WTC11 (cell line): ENCODE measurements around the gene CDH3.

Source experiments
- SMAD3 ChIP-seq: sonication (generic); formaldehyde crosslinking; IDR thresholded peaks from 2 replicates; pipeline ENCODE4 v1.8.0; 2022; ENCODE audit warnings: missing genetic modification reagents, mild to moderate bottlenecking, borderline replicate concordance
- TEAD1 ChIP-seq: sonication (generic); formaldehyde crosslinking; IDR thresholded peaks from 2 replicates; pipeline ENCODE4 v1.8.0; 2022; ENCODE audit warnings: mild to moderate bottlenecking, missing genetic modification reagents
- ZNF138 ChIP-seq: sonication (generic); formaldehyde crosslinking; conservative IDR thresholded peaks from 2 replicates; pipeline ENCODE4 v1.8.1; 2022; ENCODE audit warnings: mild to moderate bottlenecking, moderate library complexity, missing genetic modification reagents
- ZNF317 ChIP-seq: sonication (generic); formaldehyde crosslinking; IDR thresholded peaks from 2 replicates; pipeline ENCODE4 v1.8.1; 2023; ENCODE audit warnings: low read depth, mild to moderate bottlenecking, moderate library complexity, missing genetic modification reagents, borderline replicate concordance
- ZNF423 ChIP-seq: fragments of 250-450 bp; sonication (Bioruptor Pico); IDR thresholded peaks from 2 replicates; pipeline ENCODE4 v2.1.2; 2022; ENCODE audit warnings: mild to moderate bottlenecking, moderate library complexity
- TF ChIP-seq, protein P1 (sequence below): fragments of 200-600 bp; IDR thresholded peaks from 2 replicates; pipeline ENCODE4 v1.8.0; 2022; ENCODE audit warnings: antibody characterized with exemption
- TF ChIP-seq, protein P2 (sequence below): sonication (generic); formaldehyde crosslinking; IDR thresholded peaks from 2 replicates; pipeline ENCODE4 v1.8.1; 2023; ENCODE audit warnings: mild to moderate bottlenecking, missing genetic modification reagents, moderate library complexity
- TF ChIP-seq, protein P3 (sequence below): sonication (generic); formaldehyde crosslinking; IDR thresholded peaks from 2 replicates; pipeline ENCODE4 v1.8.1; 2022; ENCODE audit warnings: low read depth, mild to moderate bottlenecking, moderate library complexity, missing genetic modification reagents, borderline replicate concordance
- TF ChIP-seq, protein P4 (sequence below): sonication (generic); formaldehyde crosslinking; IDR thresholded peaks from 2 replicates; pipeline ENCODE4 v1.8.1; 2022; ENCODE audit warnings: mild to moderate bottlenecking, moderate library complexity, missing genetic modification reagents
- TF ChIP-seq, protein P5 (sequence below): sonication (generic); formaldehyde crosslinking; conservative IDR thresholded peaks from 2 replicates; pipeline ENCODE4 v1.8.1; 2023; ENCODE audit warnings: mild to moderate bottlenecking, low read depth, missing genetic modification reagents, moderate library complexity
- TF ChIP-seq, protein P6 (sequence below): fragments of 250-450 bp; sonication (Bioruptor Pico); IDR thresholded peaks from 2 replicates; pipeline ENCODE4 v1.9.0; 2021; ENCODE audit warnings: mild to moderate bottlenecking
- TF ChIP-seq, protein P7 (sequence below): fragments of 250-450 bp; sonication (Bioruptor Pico); IDR thresholded peaks from 2 replicates; pipeline ENCODE4 v2.1.2; 2022; ENCODE audit warnings: mild to moderate bottlenecking, moderate library complexity

DNA sequence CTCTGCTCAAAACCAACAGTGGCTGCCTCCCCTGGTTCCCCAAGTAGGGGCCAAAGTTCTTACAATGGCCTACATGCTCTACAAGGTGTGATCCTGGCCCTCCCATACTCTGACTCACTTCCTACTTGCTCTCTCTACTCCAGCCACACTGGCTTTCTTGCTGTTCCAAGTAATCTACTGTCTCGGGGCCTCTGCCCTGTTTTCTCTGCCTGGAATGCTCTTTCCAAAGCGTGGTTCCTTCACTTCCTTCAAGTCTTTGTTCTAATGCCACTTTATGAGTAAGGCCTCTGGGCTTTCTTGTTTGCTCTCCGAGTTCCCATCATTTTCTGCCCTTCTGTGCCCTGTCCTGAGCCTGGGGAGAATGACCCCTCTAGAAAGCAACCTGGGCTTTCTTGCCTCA lies 4.1 kb upstream of the CDH3 start:
- TF ChIP-seq, protein P1, sequence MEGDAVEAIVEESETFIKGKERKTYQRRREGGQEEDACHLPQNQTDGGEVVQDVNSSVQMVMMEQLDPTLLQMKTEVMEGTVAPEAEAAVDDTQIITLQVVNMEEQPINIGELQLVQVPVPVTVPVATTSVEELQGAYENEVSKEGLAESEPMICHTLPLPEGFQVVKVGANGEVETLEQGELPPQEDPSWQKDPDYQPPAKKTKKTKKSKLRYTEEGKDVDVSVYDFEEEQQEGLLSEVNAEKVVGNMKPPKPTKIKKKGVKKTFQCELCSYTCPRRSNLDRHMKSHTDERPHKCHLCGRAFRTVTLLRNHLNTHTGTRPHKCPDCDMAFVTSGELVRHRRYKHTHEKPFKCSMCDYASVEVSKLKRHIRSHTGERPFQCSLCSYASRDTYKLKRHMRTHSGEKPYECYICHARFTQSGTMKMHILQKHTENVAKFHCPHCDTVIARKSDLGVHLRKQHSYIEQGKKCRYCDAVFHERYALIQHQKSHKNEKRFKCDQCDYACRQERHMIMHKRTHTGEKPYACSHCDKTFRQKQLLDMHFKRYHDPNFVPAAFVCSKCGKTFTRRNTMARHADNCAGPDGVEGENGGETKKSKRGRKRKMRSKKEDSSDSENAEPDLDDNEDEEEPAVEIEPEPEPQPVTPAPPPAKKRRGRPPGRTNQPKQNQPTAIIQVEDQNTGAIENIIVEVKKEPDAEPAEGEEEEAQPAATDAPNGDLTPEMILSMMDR: no peak
- TF ChIP-seq, protein P2, sequence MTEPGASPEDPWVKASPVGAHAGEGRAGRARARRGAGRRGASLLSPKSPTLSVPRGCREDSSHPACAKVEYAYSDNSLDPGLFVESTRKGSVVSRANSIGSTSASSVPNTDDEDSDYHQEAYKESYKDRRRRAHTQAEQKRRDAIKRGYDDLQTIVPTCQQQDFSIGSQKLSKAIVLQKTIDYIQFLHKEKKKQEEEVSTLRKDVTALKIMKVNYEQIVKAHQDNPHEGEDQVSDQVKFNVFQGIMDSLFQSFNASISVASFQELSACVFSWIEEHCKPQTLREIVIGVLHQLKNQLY (CRISPR knock-in tag): no peak
- TF ChIP-seq ZNF138 (CRISPR knock-in tag) (no peak), SMAD3 (CRISPR knock-in tag) (no peak), TEAD1 (CRISPR knock-in tag) (no peak), ZNF317 (CRISPR knock-in tag) (no peak), ZNF423 (CRISPR knock-in tag) (no peak)
- TF ChIP-seq, protein P3, sequence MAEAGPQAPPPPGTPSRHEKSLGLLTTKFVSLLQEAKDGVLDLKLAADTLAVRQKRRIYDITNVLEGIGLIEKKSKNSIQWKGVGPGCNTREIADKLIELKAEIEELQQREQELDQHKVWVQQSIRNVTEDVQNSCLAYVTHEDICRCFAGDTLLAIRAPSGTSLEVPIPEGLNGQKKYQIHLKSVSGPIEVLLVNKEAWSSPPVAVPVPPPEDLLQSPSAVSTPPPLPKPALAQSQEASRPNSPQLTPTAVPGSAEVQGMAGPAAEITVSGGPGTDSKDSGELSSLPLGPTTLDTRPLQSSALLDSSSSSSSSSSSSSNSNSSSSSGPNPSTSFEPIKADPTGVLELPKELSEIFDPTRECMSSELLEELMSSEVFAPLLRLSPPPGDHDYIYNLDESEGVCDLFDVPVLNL: no peak
- TF ChIP-seq, protein P4, sequence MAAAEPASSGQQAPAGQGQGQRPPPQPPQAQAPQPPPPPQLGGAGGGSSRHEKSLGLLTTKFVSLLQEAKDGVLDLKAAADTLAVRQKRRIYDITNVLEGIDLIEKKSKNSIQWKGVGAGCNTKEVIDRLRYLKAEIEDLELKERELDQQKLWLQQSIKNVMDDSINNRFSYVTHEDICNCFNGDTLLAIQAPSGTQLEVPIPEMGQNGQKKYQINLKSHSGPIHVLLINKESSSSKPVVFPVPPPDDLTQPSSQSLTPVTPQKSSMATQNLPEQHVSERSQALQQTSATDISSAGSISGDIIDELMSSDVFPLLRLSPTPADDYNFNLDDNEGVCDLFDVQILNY (CRISPR knock-in tag): no peak
- TF ChIP-seq, protein P5, sequence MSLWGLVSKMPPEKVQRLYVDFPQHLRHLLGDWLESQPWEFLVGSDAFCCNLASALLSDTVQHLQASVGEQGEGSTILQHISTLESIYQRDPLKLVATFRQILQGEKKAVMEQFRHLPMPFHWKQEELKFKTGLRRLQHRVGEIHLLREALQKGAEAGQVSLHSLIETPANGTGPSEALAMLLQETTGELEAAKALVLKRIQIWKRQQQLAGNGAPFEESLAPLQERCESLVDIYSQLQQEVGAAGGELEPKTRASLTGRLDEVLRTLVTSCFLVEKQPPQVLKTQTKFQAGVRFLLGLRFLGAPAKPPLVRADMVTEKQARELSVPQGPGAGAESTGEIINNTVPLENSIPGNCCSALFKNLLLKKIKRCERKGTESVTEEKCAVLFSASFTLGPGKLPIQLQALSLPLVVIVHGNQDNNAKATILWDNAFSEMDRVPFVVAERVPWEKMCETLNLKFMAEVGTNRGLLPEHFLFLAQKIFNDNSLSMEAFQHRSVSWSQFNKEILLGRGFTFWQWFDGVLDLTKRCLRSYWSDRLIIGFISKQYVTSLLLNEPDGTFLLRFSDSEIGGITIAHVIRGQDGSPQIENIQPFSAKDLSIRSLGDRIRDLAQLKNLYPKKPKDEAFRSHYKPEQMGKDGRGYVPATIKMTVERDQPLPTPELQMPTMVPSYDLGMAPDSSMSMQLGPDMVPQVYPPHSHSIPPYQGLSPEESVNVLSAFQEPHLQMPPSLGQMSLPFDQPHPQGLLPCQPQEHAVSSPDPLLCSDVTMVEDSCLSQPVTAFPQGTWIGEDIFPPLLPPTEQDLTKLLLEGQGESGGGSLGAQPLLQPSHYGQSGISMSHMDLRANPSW (CRISPR knock-in tag): no peak
- TF ChIP-seq, protein P6, sequence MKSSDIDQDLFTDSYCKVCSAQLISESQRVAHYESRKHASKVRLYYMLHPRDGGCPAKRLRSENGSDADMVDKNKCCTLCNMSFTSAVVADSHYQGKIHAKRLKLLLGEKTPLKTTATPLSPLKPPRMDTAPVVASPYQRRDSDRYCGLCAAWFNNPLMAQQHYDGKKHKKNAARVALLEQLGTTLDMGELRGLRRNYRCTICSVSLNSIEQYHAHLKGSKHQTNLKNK: no peak
- TF ChIP-seq, protein P7, sequence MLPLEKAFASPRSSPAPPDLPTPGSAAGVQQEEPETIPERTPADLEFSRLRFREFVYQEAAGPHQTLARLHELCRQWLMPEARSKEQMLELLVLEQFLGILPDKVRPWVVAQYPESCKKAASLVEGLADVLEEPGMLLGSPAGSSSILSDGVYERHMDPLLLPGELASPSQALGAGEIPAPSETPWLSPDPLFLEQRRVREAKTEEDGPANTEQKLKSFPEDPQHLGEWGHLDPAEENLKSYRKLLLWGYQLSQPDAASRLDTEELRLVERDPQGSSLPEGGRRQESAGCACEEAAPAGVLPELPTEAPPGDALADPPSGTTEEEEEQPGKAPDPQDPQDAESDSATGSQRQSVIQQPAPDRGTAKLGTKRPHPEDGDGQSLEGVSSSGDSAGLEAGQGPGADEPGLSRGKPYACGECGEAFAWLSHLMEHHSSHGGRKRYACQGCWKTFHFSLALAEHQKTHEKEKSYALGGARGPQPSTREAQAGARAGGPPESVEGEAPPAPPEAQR (CRISPR knock-in tag): no peak
